ENCODE results near the gene PPAN.
A peak's percentile ranks its signal among the peaks of the same experiment; 100 is the strongest.

Gene PPAN

DNA sequence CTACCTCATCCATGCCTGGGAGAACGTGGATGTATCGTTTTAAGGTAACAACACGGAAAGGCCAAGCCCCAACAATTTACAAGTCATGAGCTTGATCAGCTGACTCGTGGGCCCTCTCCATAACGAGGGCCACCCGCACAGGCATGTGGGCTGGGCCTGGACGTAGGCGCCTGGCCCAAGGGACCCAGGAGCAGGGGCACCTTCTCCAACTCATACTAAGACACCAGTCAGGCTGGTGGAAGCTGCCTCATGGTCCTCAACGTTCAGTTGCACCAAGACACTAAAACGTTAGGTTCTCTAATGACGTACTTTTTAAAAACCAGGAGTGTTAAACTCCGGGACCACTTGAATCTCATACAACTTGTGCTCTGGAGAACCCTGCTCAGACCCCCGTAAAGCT lies 35.3 kb downstream of the PPAN start:
- Mint-ChIP-seq H3K4me3 (peak overlapping the region; percentile 71), H3K27ac (ENCODE audit: low read depth) (peak overlapping the region; percentile 95), H3K36me3 (ENCODE audit: insufficient read depth) (peaks cover 38% of the 10 kb centered on the region), H3K4me1 (peaks cover 27% of the 10 kb centered on the region), H3K9me3 (no peaks in the 10 kb centered on the region), H3K27me3 (no peaks in the 10 kb centered on the region)
- no peak for ATAC-seq (replicated peaks; ENCODE audit: extremely low read depth, poor library complexity, severe bottlenecking)
- DNase-seq (ENCODE audit: low spot score in 2 of 2), result no peak

DNA sequence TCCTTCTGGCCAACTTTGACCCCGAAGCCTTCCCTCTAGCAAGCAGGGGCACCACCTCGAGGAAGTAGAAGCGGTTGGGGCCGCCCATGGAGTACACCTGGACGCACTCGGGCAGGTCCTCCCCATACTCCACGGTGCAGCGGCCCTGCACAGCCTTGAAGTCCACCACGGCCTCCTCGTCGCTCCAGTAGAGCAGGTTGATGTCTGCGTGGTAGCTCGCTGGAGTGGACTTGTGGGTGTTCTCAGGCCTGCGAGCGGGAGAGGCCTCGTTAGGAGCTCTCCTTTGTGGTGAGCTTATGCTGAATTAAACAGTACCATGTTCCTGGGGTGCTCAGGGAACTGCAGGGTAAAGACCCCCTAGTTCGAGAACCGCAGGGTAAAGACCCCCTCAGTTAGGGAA lies 35.8 kb downstream of the PPAN start:
- Mint-ChIP-seq H3K36me3 (ENCODE audit: insufficient read depth) (peaks cover 43% of the 10 kb centered on the region), H3K27me3 (no peaks in the 10 kb centered on the region), H3K27ac (ENCODE audit: low read depth) (peak overlapping the region; percentile 95), H3K4me1 (peaks cover 27% of the 10 kb centered on the region), H3K9me3 (no peaks in the 10 kb centered on the region), H3K4me3 (peak overlapping the region; percentile 71)
- ATAC-seq (replicated peaks; ENCODE audit: extremely low read depth, poor library complexity, severe bottlenecking), result no peak
- no peak for DNase-seq (ENCODE audit: low spot score in 2 of 2)

DNA sequence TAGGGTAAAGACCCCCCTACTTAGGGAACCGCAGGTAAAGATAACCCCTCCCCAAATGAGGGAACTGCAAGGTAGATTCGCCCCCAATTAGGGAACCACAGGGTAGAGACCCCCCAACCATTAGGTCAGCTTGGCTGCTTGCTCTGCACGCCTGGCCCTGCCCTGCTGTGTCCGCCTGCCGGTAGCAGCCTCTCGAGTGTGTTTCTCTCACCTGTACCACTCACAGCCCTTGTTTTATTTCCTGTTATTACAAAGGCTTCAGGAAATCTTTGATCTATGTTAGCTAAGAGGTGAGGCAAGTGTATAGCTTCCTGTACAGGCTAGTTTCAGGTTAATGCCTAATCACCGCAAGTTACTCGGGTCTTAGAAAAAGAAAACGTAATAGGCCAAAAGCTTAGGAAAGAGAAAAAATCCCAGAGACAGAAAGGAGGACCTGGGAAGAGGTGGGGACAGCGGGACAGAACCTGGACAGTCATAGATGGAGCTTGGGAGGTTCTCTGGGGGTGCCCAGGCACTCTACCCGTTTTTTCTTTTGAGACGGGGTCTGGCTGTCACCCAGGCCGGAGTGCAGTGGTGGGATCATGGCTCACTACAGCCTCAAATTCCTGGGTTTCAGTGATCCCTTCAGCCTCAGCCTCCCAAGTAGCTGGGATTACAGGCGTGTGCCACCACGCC lies 36.7 kb downstream of the PPAN start:
- DNase-seq (ENCODE audit: low spot score in 2 of 2) (peak; percentile 28 to 36), ATAC-seq (replicated peaks; ENCODE audit: extremely low read depth, poor library complexity, severe bottlenecking) (peak; percentile 99)
- Mint-ChIP-seq H3K4me1 (peaks cover 27% of the 10 kb centered on the region), H3K36me3 (ENCODE audit: insufficient read depth) (peaks cover 48% of the 10 kb centered on the region), H3K27me3 (no peaks in the 10 kb centered on the region), H3K9me3 (no peaks in the 10 kb centered on the region), H3K27ac (ENCODE audit: low read depth) (peak overlapping the region; percentile 95), H3K4me3 (peak overlapping the region; percentile 71)

DNA sequence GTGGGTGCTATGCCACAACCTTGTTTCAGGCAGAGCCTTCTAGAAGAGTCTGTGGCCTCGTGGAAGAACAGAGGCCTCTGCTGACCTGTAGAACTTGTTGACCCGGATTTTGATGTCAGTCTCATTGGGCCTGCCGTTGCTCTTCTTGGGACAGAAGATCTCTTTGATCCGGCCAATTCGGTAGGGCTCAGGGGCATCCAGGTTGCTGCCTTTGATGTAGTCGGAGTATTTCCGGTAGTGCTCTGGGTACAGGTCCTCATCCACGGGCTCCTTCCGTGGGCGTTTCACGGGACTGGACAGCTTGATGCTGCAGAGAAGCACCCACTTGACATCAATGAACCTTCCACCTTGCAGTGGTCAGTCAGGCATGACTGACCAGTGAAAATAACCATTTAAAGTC lies 37.5 kb downstream of the PPAN start:
- H3K9me3 Mint-ChIP-seq, result no peaks in the 10 kb centered on the region
- H3K27me3 Mint-ChIP-seq, result no peaks in the 10 kb centered on the region
- H3K36me3 Mint-ChIP-seq (ENCODE audit: insufficient read depth), result peaks cover 55% of the 10 kb centered on the region
- DNase-seq (ENCODE audit: low spot score in 2 of 2), result no peak
- H3K4me1 Mint-ChIP-seq, result peaks cover 27% of the 10 kb centered on the region
- ATAC-seq (replicated peaks; ENCODE audit: extremely low read depth, poor library complexity, severe bottlenecking), result peak; percentile 10
- H3K4me3 Mint-ChIP-seq, result no peak overlapping the region
- H3K27ac Mint-ChIP-seq (ENCODE audit: low read depth), result peak overlapping the region; percentile 95

DNA sequence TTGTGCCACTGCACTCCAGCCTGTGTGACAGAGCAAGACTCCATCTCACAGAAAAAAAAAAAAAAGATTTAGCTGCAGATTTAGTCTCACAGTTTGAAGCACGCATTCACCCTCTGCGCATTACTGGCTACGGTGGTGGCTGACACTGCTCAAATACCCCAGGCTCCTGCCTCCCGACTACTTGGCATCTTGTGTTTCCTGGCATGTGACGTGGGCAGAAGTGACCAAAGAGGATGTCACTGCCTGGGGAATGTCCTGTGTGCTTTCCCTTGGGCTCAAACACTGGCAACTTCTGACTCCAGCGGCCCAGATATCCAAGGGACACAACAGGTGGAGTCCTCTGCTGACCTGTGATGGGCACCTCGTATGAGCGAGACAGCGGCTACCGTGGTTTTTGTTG lies 38.2 kb downstream of the PPAN start:
- Mint-ChIP-seq H3K9me3 (no peaks in the 10 kb centered on the region), H3K4me1 (peaks cover 27% of the 10 kb centered on the region), H3K27ac (ENCODE audit: low read depth) (peak overlapping the region; percentile 95), H3K4me3 (no peak overlapping the region), H3K36me3 (ENCODE audit: insufficient read depth) (peaks cover 58% of the 10 kb centered on the region), H3K27me3 (no peaks in the 10 kb centered on the region)
- no peak for DNase-seq (ENCODE audit: low spot score in 2 of 2)
- ATAC-seq (replicated peaks; ENCODE audit: extremely low read depth, poor library complexity, severe bottlenecking), result no peak

DNA sequence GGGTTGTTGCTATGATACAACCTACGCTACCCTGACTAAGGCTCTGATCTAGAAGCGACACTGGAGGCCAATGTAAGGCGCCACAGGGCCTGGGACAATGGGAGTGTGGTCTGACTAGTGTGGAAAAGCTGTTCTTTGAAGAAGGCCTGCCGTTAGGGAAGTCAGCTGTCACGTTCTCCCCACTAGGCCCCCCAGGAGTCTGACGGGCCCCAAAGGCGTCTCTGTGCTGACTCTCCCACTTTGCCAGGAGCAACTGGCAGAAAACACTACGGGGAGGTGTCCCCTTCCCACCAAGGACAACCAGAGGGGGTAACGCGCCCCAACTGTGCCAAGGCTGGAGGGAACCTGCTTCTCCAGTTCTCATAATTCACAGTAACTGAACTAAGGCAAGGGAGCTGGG lies 38.9 kb downstream of the PPAN start:
- Mint-ChIP-seq H3K27ac (ENCODE audit: low read depth) (peak overlapping the region; percentile 95), H3K36me3 (ENCODE audit: insufficient read depth) (peaks cover 60% of the 10 kb centered on the region), H3K4me3 (no peak overlapping the region), H3K27me3 (no peaks in the 10 kb centered on the region), H3K4me1 (peaks cover 27% of the 10 kb centered on the region), H3K9me3 (no peaks in the 10 kb centered on the region)
- ATAC-seq (replicated peaks; ENCODE audit: extremely low read depth, poor library complexity, severe bottlenecking) (no peak), DNase-seq (ENCODE audit: low spot score in 2 of 2) (no peak)

DNA sequence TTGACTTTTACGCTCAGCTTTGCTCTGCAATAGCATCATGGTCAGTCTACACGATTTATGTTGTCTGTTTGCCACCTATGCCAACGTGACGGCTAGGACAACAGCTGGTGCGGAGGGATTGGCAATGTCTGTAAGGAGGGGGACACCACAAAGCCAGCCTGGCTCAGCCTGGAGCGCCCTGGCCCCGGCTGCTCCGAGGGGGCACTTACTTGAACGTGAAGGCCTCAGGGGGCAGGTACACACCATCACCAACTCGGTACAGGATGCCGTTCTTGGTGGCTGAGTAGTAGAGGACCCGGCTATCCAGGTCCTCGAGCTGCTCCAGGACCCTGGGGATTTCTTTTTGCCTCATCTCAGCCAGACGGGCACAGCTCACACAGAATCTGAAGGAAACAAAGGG lies 40.0 kb downstream of the PPAN start:
- H3K36me3 Mint-ChIP-seq (ENCODE audit: insufficient read depth), result peaks cover 63% of the 10 kb centered on the region
- no peaks in the 10 kb centered on the region for H3K27me3 Mint-ChIP-seq
- H3K27ac Mint-ChIP-seq (ENCODE audit: low read depth), result peak overlapping the region; percentile 55
- H3K9me3 Mint-ChIP-seq, result no peaks in the 10 kb centered on the region
- no peak overlapping the region for H3K4me3 Mint-ChIP-seq
- DNase-seq (ENCODE audit: low spot score in 2 of 2), result no peak
- ATAC-seq (replicated peaks; ENCODE audit: extremely low read depth, poor library complexity, severe bottlenecking), result no peak
- peaks cover 27% of the 10 kb centered on the region for H3K4me1 Mint-ChIP-seq

DNA sequence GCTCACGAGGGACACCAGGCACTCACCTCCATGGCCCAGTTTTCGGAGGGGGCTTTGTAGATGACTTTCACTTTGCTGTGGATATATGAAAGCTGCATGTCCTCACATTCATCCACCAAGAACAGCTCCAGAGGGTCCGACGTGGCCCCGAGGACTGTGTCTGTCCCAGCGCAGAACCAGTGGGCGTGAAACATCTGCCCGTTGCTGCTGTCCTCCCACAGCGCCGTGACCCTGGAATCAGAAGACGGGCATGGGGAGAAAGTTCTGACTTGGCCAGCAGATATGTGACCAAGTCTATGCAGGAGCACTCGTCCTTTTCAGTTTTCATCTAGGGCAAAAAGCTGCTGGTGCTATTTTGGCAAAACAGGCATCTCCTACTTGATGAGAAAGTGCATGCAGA lies 43.3 kb downstream of the PPAN start:
- Mint-ChIP-seq H3K9me3 (no peaks in the 10 kb centered on the region), H3K4me1 (peaks cover 3% of the 10 kb centered on the region), H3K36me3 (ENCODE audit: insufficient read depth) (peaks cover 78% of the 10 kb centered on the region), H3K27me3 (no peaks in the 10 kb centered on the region), H3K27ac (ENCODE audit: low read depth) (no peak overlapping the region), H3K4me3 (no peak overlapping the region)
- no peak for DNase-seq (ENCODE audit: low spot score in 2 of 2)
- no peak for ATAC-seq (replicated peaks; ENCODE audit: extremely low read depth, poor library complexity, severe bottlenecking)

DNA sequence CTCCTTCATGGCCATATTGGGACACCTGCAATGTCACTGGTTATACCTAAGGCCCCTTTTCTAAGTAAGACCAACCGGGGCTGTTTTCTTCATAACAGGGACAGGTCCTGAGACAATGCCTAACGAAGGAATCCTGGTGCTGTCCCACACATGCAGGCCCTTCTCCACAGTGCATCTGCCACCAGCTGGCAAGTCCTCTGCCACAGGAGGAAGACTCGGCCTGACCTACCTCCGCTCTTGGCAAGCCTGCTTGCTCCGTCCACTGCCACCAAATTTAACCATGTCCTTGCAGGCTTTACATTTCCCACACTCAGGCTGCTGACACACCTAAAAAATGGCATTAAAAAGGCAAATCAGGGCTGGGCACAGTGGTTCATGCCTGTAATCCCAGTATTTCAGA lies 45.4 kb downstream of the PPAN start:
- Mint-ChIP-seq H3K27me3 (no peaks in the 10 kb centered on the region), H3K9me3 (no peaks in the 10 kb centered on the region), H3K36me3 (ENCODE audit: insufficient read depth) (peaks cover 76% of the 10 kb centered on the region), H3K4me1 (no peaks in the 10 kb centered on the region), H3K4me3 (no peak overlapping the region), H3K27ac (ENCODE audit: low read depth) (no peak overlapping the region)
- DNase-seq (ENCODE audit: low spot score in 2 of 2) (no peak), ATAC-seq (replicated peaks; ENCODE audit: extremely low read depth, poor library complexity, severe bottlenecking) (no peak)

DNA sequence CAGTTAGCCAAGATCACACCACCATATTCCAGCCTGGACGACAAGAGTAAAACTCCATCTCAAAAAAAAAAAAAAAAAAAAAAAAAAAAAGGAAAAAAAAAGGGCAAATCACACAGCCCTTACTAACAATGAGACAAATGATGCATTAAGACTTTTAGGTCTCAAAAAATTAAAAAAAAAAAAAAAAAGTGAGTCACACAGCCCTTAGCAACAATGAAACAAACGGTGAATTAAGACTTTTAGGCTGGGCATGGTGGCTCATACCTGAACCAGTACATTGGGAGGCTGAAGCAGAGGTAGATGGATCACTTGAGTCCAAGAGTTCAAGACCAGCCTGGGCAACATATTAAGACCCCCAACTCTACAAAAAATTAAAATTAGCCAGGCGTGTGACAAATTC lies 45.9 kb downstream of the PPAN start:
- Mint-ChIP-seq H3K27me3 (no peaks in the 10 kb centered on the region), H3K9me3 (no peaks in the 10 kb centered on the region), H3K27ac (ENCODE audit: low read depth) (no peak overlapping the region), H3K4me3 (no peak overlapping the region), H3K36me3 (ENCODE audit: insufficient read depth) (peaks cover 73% of the 10 kb centered on the region), H3K4me1 (no peaks in the 10 kb centered on the region)
- ATAC-seq (replicated peaks; ENCODE audit: extremely low read depth, poor library complexity, severe bottlenecking), result no peak
- DNase-seq (ENCODE audit: low spot score in 2 of 2), result no peak

DNA sequence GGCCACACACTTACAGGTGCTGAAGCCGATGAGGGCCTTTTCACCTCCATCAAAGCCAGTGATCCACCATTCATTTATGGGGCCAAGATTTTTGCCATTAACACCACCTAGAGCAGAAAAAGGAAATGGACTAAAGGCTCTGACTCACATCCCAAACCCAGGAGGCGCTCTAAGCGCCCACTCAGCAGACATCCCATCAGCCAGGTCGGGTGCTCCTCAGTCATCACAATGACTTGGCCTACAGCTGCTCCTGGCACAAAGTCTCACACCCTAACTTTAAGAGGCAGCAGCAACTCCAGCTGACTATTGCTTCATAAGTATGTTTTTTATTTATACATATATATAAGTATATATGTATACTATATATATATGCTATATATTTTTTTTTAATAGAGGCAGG lies 49.7 kb downstream of the PPAN start:
- H3K27me3 Mint-ChIP-seq, result no peaks in the 10 kb centered on the region
- H3K9me3 Mint-ChIP-seq, result no peaks in the 10 kb centered on the region
- no peak overlapping the region for H3K27ac Mint-ChIP-seq (ENCODE audit: low read depth)
- no peaks in the 10 kb centered on the region for H3K4me1 Mint-ChIP-seq
- no peak overlapping the region for H3K4me3 Mint-ChIP-seq
- peaks cover 70% of the 10 kb centered on the region for H3K36me3 Mint-ChIP-seq (ENCODE audit: insufficient read depth)
- ATAC-seq (replicated peaks; ENCODE audit: extremely low read depth, poor library complexity, severe bottlenecking) (no peak), DNase-seq (ENCODE audit: low spot score in 2 of 2) (no peak)

DNA sequence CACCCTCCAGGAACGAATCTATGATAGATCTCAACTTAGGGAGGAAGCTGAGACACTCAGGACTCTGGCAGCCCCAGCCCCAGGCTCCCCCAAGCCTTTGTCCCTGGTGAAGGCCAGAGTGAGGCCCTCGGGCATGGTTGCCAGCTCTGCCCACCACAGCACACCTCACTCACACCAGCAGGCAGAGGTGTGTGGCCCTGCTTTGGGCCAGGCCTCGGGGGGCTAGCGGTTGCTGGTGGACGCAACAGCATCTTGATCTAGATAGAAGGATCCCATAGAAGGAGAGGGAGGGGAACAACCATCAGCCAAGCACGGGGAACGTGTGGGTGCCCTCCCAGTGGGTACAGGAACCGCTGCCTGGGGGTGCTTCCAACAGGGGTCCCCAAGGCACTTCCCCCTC lies 51.9 kb downstream of the PPAN start:
- Mint-ChIP-seq H3K27me3 (no peaks in the 10 kb centered on the region), H3K4me1 (no peaks in the 10 kb centered on the region), H3K27ac (ENCODE audit: low read depth) (no peak overlapping the region), H3K36me3 (ENCODE audit: insufficient read depth) (peaks cover 71% of the 10 kb centered on the region), H3K9me3 (no peaks in the 10 kb centered on the region), H3K4me3 (no peak overlapping the region)
- ATAC-seq (replicated peaks; ENCODE audit: extremely low read depth, poor library complexity, severe bottlenecking), result no peak
- no peak for DNase-seq (ENCODE audit: low spot score in 2 of 2)

DNA sequence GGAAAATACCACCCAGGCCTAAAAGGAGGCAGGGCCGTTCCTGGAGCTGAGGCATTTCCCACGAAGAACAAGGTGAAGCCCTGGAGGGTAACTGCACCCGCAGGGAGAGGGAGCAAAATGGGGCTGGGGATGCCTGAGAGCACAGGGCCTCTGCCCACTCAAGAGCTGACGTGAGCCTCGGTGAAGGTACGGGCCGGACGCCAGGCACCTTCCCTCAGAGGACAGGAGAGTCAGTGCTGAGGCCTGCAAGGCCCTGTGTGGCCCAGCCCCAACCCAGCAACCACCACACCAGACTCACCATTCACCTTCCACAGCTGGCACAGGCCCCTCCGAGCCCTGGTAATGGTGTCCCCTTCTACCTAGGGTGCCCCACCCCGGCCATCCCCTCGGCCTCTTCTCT lies 52.3 kb downstream of the PPAN start:
- no peak for ATAC-seq (replicated peaks; ENCODE audit: extremely low read depth, poor library complexity, severe bottlenecking)
- Mint-ChIP-seq H3K27ac (ENCODE audit: low read depth) (no peak overlapping the region), H3K4me3 (no peak overlapping the region), H3K27me3 (no peaks in the 10 kb centered on the region), H3K9me3 (no peaks in the 10 kb centered on the region), H3K36me3 (ENCODE audit: insufficient read depth) (peaks cover 71% of the 10 kb centered on the region), H3K4me1 (no peaks in the 10 kb centered on the region)
- DNase-seq (ENCODE audit: low spot score in 2 of 2), result no peak

Data from central memory CD8-positive, alpha-beta T cell (primary cell).